A549 (cell line): Measurements from ENCODE around the gene ARID5B.

ENCODE experiments used
- CBX8 ChIP-seq: fragments of 200-600 bp; sonication (generic); IDR thresholded peaks from 2 replicates; pipeline ENCODE4 v1.6.1; 2016
- EP300 ChIP-seq, 2 experiments: fragments of >200 bp; sonication (Bioruptor Twin); formaldehyde crosslinking; IDR thresholded peaks; 2 replicates in 1 of 2; 3 replicates in 1 of 2; pipeline ENCODE4 v1.6.1; 2016 to 2017
- POLR2A ChIP-seq: IDR thresholded peaks from 2 replicates; pipeline ENCODE4 v1.6.1; 2012; ENCODE audit warnings: mild to moderate bottlenecking, low read length
- ZC3H11A ChIP-seq: fragments of 450-650 bp; IDR thresholded peaks from 2 replicates; pipeline ENCODE4 v1.6.1; 2014; ENCODE audit warnings: antibody characterized with exemption, mild to moderate bottlenecking
- TF ChIP-seq, protein P1 (sequence below): fragments of >200 bp; sonication (Bioruptor Twin); formaldehyde crosslinking; IDR thresholded peaks from 3 replicates; pipeline ENCODE4 v1.5.1; 2016
- TF ChIP-seq, protein P2 (sequence below): IDR thresholded peaks from 2 replicates; pipeline ENCODE4 v1.6.1; 2012

DNA sequence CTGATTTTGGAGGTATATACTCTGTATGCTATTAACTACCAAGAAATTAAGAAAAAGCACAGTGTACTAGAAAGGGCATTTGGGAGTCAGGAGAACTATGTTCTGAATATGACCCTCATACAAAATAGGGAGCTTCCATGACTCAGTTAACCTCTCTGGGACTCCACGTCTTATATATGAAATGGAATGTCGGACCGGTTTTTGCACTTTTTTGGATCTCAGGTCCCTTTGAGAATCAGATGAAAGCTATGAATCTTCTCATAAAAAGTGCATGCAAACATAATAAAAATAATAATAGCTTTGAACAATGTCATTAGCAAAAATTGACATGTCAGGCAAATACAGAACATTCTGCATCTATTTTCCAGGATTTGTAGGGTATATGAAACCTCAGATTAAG, 113.0 kb downstream of the ARID5B start:
- TF ChIP-seq EP300 (IDR thresholded peaks at IDR 0.05) (no peak), CBX8 (no peak), ZC3H11A (no peak), POLR2A (no peak)
- TF ChIP-seq, protein P1, sequence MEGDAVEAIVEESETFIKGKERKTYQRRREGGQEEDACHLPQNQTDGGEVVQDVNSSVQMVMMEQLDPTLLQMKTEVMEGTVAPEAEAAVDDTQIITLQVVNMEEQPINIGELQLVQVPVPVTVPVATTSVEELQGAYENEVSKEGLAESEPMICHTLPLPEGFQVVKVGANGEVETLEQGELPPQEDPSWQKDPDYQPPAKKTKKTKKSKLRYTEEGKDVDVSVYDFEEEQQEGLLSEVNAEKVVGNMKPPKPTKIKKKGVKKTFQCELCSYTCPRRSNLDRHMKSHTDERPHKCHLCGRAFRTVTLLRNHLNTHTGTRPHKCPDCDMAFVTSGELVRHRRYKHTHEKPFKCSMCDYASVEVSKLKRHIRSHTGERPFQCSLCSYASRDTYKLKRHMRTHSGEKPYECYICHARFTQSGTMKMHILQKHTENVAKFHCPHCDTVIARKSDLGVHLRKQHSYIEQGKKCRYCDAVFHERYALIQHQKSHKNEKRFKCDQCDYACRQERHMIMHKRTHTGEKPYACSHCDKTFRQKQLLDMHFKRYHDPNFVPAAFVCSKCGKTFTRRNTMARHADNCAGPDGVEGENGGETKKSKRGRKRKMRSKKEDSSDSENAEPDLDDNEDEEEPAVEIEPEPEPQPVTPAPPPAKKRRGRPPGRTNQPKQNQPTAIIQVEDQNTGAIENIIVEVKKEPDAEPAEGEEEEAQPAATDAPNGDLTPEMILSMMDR = no peak
- TF ChIP-seq, protein P2, sequence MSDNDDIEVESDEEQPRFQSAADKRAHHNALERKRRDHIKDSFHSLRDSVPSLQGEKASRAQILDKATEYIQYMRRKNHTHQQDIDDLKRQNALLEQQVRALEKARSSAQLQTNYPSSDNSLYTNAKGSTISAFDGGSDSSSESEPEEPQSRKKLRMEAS = no peak
